ENCODE measurements around the gene DBH.

DBH gene

GRCh38 chr9:133594310-133594709 lies 41.9 kb upstream of the DBH start:
- ATAC-seq (ENCODE audit: insufficient read depth, low read depth) (no peak), DNase-seq (no peak)
- no peaks in the 10 kb centered on the region for H3K27me3 ChIP-seq (ENCODE audit: insufficient read depth, low read length, poor library complexity)
- H3K27ac ChIP-seq (ENCODE audit: low read length): no peak overlapping the region
- H3K9ac ChIP-seq (ENCODE audit: low read depth, low read length): no peak overlapping the region
- no peaks in the 10 kb centered on the region for H3K79me2 ChIP-seq (ENCODE audit: insufficient read depth, low read length)
- no peak overlapping the region for H2AFZ ChIP-seq (ENCODE audit: low read depth, low read length)
- H3K4me2 ChIP-seq (ENCODE audit: insufficient read depth, low read length): no peak overlapping the region
- no peak overlapping the region for H3K4me3 ChIP-seq (ENCODE audit: low read depth in 1 of 2, low read length in 2 of 2)
- TF ChIP-seq CTCF (IDR thresholded peaks at IDR 0.05; ENCODE audit: borderline replicate concordance, extremely low read depth, low read length, poor library complexity, severe bottlenecking): no peak
- TF ChIP-seq EZH2 (IDR thresholded peaks at IDR 0.05; ENCODE audit: borderline replicate concordance, low read depth, low read length, severe bottlenecking): no peak
- no peaks in the 10 kb centered on the region for H3K4me1 ChIP-seq (ENCODE audit: insufficient read depth, low read length)
- no peaks in the 10 kb centered on the region for H3K36me3 ChIP-seq (ENCODE audit: insufficient read depth, low read length)
- H4K20me1 ChIP-seq (ENCODE audit: insufficient read depth, low read length): no peaks in the 10 kb centered on the region
- peaks cover 18% of the 10 kb centered on the region for H3K9me3 ChIP-seq (ENCODE audit: insufficient read depth, low read length, severe bottlenecking)

- H3K27ac ChIP-seq (ENCODE audit: low read length): no peak overlapping the region
- ATAC-seq (ENCODE audit: insufficient read depth, low read depth) (no peak), DNase-seq (no peak)
- H3K27me3 ChIP-seq (ENCODE audit: insufficient read depth, low read length, poor library complexity): no peaks in the 10 kb centered on the region
- TF ChIP-seq EZH2 (IDR thresholded peaks at IDR 0.05; ENCODE audit: borderline replicate concordance, low read depth, low read length, severe bottlenecking) (no peak), CTCF (IDR thresholded peaks at IDR 0.05; ENCODE audit: borderline replicate concordance, extremely low read depth, low read length, poor library complexity, severe bottlenecking) (no peak)
- no peak overlapping the region for H2AFZ ChIP-seq (ENCODE audit: low read depth, low read length)
- H3K4me1 ChIP-seq (ENCODE audit: insufficient read depth, low read length): no peaks in the 10 kb centered on the region
- peaks cover 18% of the 10 kb centered on the region for H3K9me3 ChIP-seq (ENCODE audit: insufficient read depth, low read length, severe bottlenecking)
- no peaks in the 10 kb centered on the region for H4K20me1 ChIP-seq (ENCODE audit: insufficient read depth, low read length)
- no peak overlapping the region for H3K4me3 ChIP-seq (ENCODE audit: low read depth in 1 of 2, low read length in 2 of 2)
- H3K9ac ChIP-seq (ENCODE audit: low read depth, low read length): no peak overlapping the region
- H3K79me2 ChIP-seq (ENCODE audit: insufficient read depth, low read length): no peaks in the 10 kb centered on the region
- no peak overlapping the region for H3K4me2 ChIP-seq (ENCODE audit: insufficient read depth, low read length)
- H3K36me3 ChIP-seq (ENCODE audit: insufficient read depth, low read length): no peaks in the 10 kb centered on the region
These were observed 40.3 kb upstream of the DBH start for GRCh38 chr9:133595910-133596309.

GRCh38 chr9:133597316-133597957 lies 38.7 kb upstream of the DBH start:
- no peak for ATAC-seq (ENCODE audit: insufficient read depth, low read depth)
- H3K9ac ChIP-seq (ENCODE audit: low read depth, low read length): no peak overlapping the region
- no peaks in the 10 kb centered on the region for H3K79me2 ChIP-seq (ENCODE audit: insufficient read depth, low read length)
- no peaks in the 10 kb centered on the region for H4K20me1 ChIP-seq (ENCODE audit: insufficient read depth, low read length)
- TF ChIP-seq EZH2 (IDR thresholded peaks at IDR 0.05; ENCODE audit: borderline replicate concordance, low read depth, low read length, severe bottlenecking) (no peak), CTCF (IDR thresholded peaks at IDR 0.05; ENCODE audit: borderline replicate concordance, extremely low read depth, low read length, poor library complexity, severe bottlenecking) (no peak)
- no peak overlapping the region for H3K4me3 ChIP-seq (ENCODE audit: low read depth in 1 of 2, low read length in 2 of 2)
- no peak for DNase-seq
- peaks cover 18% of the 10 kb centered on the region for H3K9me3 ChIP-seq (ENCODE audit: insufficient read depth, low read length, severe bottlenecking)
- no peaks in the 10 kb centered on the region for H3K36me3 ChIP-seq (ENCODE audit: insufficient read depth, low read length)
- H3K27me3 ChIP-seq (ENCODE audit: insufficient read depth, low read length, poor library complexity): no peaks in the 10 kb centered on the region
- no peak overlapping the region for H3K27ac ChIP-seq (ENCODE audit: low read length)
- no peak overlapping the region for H2AFZ ChIP-seq (ENCODE audit: low read depth, low read length)
- no peak overlapping the region for H3K4me2 ChIP-seq (ENCODE audit: insufficient read depth, low read length)
- no peaks in the 10 kb centered on the region for H3K4me1 ChIP-seq (ENCODE audit: insufficient read depth, low read length)

Data from DND-41 (cell line).